GM19397 (cell line): ENCODE measurements around the gene TNFRSF14.

Experiments
- ATAC-seq: cut with Tn5 transposase; IDR thresholded peaks from one replicate; pipeline ENCODE4 v1.9.1; 2021; ENCODE audit warnings: mild to moderate bottlenecking, moderate library complexity; ENCODE audit not compliant: unreplicated experiment

Gene TNFRSF14

DNA sequence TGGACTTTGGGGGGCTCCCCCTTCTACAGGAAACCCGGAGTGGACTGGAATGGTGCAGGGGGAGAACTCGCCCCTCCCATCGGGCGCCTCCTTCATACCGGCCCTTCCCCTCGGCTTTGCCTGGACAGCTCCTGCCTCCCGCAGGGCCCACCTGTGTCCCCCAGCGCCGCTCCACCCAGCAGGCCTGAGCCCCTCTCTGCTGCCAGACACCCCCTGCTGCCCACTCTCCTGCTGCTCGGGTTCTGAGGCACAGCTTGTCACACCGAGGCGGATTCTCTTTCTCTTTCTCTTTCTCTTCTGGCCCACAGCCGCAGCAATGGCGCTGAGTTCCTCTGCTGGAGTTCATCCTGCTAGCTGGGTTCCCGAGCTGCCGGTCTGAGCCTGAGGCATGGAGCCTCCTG lies at the start of gene TNFRSF14:
TNFRSF14 (plus strand) TSS at position 95 of the 401 bp plus-strand sequence; CDS start at position 389, 294 bp downstream.
- peak; percentile 25 for ATAC-seq

DNA sequence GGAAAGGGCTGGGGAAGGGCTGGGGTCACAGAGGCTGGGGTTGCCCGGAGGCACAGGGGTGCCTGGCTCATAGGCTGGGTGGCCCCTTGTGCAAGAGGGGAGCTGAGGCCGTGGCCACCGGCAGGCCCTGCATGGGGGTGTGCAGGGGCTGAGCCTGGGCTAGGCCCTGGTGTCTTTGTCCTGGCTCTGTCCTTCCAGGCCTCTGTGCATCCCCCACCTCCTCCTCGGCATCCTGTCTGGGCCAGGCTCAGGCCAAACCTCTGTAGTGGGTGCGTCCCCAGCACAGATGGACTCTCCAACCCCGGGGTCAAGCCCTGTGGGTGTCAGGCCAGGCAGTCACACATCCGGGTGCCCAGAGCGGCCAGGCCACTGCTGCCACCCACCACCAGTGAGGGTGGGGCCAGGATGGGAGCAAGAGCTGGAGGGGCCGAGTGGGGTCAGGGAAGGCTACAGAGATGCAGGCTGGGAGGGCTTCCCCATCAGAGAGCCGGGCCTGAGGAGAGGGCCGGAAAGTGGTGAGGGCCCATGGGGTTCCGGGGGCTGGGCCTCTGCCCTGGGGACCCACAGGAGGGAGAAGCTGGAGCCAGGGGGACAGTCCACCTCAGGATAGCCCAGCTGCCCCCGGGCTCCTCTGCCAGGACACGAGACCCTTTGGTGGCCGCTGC lies 49.1 kb upstream of the TNFRSF14 start:
- ATAC-seq, result no peak

DNA sequence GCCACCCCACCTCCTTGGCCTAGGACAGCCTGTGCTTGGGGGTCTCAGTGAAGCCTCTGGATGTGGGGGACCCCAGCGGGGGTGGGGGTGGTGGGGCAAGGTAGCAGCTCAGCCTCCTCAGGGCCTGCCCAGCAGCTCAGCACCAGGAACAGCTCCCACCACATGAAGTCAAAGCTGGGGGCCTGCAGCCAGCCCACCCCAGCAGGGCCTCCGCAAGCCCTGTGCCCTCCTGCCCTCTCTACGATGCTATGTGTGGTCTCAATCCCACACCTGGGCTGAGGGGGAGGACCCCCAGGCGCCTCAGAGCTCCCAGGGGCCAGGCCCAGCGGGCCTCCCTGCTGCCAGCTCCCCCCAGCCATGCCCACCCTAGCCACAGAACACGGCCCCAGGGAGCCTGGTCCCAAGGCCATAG lies 48.4 kb upstream of the TNFRSF14 start:
- ATAC-seq, result no peak

DNA sequence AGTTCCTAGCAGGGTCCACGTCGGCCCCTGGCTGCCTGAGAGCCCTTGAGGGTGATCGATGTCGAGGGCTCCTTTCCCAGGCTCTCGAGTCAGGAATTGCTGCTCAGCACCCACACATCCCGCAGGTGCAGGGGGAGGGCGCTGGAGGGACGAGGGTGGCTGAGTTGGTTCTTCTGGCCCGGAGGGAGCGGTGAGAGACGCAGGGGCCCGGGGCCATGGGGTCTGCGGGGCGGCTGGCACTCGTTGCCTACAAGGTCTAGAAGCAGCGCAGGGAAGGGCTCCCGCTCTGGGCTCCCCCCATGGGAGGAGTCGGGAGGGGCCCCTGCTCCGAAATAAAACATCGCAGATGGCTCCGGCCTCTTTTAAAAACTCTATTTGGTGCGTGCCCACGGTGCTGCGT lies 48.0 kb upstream of the TNFRSF14 start:
- ATAC-seq, result no peak

DNA sequence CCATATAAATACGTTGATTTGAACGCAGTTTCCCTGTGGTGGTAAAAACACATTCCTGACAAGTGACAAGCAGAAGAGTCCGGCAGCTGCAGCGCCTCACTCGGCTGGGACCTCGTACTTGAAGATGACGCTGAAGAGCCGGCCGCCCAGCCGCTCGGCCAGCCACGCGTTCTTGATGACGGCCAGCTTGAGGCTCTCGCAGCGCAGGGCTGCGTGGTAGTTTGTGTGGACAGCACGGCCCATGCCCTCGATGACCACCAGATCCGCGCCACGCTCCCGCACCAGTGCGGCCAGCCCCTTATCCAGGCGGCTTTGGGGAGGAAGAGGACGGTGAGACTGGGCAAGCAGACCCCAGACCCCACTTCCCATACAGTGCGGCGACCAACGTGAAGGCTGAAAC lies 47.4 kb upstream of the TNFRSF14 start:
- no peak for ATAC-seq

DNA sequence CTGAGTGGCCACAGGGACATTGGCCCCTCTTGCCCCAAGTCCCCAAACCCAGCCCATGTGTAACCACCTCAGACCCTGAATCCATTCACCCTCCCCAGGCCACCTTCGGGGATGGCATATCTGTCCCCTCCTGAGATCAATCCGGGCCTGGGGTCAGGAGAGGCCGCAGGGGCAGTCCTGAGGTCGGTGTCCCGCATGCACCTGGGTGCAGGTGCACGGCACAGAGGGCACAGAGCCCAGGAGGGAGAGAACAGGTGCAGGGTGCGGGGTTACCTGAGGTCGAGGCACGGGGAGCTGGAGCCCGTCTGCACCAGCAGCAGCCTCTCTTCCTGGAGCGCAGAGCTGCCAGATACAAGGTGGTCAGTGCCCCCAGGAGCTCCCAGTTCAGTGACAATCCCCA lies 46.6 kb upstream of the TNFRSF14 start:
- no peak for ATAC-seq

DNA sequence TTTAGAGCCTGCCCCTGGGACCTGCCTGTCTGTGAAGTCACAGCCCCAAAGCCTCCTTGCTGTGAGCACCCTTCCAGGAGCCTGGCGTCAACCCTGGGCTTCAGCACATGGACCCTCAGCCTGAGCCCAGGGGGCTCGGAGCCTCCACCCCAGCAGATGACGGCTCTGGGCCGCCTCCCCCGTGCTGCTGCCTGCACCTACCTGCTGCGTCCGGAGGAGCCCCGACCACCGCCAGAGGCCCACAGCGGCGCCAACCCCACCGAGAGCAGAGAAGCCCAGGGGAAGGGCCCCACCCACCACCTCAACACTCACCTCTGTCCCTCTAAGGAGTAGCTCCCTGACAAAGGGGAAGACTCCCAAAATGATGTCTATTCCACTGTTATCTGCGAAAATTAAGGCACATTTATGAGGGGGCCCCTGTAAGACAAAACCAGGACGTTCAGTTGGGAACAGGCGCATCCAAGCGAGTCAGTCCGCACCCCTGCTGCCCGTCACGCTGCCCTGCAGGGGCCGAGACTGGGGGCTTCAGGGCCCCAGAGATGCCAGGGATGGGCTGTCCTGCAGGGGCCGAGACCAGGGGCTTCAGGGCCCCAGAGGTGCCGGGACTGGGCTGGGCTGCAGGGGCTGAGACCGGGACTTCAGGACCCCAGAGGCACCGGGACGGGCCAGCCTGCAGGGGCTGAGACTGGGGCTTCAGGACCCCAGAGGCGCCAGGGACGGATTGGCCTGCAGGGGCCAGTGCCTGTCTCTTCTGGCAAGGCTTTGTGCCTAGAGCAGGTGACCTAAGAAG lies 45.6 kb upstream of the TNFRSF14 start:
- no peak for ATAC-seq

DNA sequence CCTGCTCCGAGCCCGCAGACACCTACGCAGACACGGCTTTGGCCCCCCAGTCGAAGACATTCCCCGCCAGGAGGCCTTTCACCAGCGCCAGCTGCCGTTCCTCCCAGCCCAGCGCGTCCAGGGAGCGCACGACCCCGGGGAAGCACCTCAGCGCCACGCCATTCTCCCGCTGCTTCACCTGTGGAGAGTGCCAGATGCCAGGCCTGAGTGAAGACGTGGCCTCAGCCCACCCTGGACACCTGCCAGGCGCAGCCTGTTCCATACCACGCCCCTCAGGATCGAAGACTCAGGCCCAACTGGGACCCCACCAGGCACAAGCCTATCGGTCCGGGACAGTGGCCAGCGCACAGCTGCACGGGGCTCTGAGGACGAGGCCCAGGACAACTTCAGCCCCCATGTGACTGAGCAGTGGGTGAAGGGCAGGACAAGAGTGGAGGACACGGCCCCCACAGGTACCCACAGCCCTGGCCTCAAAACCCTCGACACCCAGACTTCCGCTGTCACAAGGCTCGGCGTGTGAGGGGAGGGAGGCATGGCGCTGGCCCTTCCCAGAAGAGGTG lies 43.2 kb upstream of the TNFRSF14 start:
- ATAC-seq, result no peak

DNA sequence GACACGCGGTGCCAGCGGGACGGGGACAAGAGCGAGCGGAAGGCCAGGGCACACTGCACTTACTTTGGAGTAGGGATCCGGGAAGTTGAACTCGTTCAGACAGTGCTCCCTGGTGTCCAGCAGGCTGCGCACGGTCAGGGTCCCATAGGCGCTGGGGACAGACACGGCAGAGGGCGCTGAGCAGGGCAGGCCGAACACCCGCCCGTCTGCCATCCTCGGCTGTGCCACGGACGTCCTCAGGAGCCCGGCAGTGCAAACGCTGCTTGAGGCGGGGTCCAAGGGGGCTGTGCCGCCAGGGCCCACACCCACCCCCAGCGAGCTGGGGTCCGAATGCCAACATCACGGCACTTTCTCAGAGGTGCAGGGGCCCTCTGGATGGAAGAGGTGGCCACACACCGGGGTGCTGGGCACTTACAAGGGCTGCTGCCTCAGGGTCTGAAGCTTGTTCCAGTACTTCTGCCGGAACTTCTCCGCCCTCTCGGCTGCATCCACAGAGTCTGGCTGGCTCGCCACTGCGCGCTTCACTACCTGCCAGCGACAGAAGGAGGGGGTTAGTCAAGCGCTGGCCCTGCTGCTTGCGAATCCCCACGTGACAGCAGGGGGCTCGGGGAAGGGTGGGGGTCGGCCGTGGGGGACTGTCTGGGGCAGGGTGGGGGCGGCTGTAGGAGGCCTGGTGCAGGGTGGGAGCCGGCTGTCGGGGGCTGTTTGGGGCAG lies 42.1 kb upstream of the TNFRSF14 start:
- ATAC-seq, result no peak

DNA sequence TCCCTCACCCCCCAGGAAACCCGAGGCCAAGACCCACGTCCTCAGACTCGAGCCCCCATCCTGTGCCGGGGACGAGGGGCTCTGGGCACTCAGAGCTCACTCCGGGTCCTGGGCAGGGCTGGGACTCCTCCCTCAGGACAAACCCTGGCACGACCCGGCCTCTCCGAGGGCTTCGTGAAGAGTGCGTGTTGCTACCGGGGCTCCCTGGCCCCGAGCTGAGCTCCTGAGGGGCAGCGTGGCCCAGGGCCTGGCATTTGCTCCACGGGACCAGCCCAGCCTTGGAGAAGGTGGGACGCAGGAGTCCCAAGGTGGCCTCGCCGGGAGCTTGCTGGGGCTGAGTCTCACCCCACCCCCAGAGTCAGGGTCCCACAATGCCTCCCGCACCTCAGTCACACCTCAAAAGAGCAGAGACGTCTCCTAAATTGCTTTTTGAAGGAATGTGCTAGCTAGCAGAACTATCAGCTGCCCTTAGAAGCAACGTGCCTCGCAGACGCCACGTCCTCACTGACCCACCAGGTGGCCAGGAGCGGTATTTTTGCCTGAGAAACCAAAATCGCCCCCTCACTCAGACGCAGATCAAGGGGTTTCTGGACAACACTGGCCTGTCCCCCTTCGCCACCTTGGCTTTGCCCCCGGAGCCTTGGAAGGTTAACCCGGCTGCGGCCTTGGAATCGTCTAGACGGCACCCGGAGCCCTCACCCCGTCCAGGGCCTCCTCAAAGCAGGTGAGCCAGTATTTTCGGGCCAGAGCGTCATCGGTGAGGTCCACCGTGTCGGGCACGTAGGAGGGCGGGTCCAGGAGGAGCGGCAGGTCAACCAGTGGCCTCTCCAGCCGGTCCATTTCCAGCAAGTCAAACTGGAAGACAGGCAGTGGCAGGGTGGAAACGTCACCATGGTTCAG lies 41.1 kb upstream of the TNFRSF14 start:
- ATAC-seq, result no peak

DNA sequence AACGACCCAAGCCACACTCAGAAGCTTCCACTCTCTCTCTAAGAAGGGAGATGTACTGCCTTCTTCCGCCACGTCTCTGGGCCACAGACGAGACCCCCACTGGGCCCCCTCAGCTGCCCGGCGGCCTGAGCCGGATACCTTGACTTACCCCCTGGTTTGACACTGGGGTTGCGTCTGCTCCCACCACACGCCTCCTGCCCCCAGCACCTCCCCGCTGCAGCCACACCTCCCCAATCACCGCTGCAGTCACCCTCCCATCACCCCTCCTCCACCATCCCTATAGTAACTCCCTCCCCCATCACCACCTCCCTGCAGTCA lies 40.4 kb upstream of the TNFRSF14 start:
- ATAC-seq, result no peak

DNA sequence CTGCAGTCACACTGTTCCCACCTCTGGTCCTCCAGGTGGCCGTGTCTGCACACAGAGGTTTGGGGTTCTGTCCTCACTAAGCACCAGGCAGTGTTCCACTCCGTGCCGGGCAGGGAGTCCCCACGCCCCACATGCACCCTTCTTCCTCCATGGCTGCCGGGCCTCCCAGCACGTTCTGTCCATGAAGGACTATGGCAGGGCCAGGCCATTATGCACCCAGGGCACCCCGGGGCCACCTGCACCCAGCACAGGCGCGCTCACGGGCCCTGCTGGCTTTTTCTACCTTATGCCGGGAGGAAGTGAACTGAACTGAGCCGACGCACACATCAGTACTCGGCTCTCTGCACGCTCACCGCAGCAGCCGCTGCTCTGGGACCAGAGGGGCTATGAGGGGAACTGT lies 40.0 kb upstream of the TNFRSF14 start:
- ATAC-seq, result no peak

DNA sequence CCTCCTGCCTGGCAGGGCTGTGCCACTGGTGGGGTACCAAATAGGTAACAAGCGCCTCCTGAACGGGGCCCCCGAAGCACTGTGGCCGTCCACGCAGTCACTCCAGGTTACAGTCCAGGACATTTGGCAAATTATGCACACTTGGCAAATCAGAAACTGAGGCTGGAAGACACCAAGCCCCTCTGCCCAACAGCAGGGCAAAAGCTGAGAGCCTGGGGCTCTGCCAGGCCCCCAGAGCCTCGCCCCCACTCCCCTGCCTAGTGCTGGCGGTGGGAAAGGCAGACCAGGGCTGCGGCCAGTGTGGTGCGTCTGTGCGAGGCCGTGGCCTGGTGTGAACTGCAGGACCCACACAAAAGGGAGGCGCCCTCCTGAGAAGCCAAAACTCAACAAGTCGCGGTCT lies 39.2 kb upstream of the TNFRSF14 start:
- no peak for ATAC-seq

DNA sequence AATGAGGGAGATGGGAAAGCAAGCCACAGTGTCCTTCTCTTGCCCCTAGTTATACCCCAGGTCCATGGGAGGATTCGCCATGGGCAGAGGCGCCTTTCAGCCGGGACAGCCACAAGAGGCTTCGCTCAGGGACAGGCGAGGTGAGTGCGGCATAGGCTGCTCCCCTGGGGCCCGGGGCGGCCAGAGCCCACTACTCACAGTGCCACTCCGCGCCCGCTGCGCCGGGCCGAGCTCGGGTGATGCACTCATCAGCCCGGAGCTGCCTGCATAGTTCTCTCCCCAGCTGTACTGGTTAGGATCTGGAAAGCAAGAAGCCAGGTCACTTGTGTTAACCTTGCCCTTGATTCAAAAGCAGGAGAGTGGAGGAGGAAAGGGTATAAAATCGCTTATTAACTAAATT lies 38.2 kb upstream of the TNFRSF14 start:
- ATAC-seq, result no peak

DNA sequence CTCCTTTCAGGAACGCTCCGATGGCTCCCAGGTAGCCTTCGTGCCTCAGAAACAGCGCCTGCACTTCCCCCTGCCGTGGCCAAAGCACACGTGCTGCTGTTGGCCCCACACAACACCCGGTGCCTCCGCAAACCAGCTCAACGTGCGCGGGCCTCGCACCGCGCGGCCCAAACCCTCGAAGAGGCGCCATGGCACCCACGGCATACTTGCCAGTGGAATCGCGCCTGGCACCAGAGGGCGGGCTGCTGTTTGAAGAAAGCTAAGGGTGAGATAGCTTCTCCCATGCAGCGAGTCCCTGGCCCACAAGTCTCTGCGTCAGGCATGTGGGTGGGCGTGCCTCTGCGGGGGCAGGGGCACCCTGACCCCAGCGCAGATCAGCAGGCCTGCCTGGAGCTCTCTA lies 37.6 kb upstream of the TNFRSF14 start:
- ATAC-seq, result no peak

DNA sequence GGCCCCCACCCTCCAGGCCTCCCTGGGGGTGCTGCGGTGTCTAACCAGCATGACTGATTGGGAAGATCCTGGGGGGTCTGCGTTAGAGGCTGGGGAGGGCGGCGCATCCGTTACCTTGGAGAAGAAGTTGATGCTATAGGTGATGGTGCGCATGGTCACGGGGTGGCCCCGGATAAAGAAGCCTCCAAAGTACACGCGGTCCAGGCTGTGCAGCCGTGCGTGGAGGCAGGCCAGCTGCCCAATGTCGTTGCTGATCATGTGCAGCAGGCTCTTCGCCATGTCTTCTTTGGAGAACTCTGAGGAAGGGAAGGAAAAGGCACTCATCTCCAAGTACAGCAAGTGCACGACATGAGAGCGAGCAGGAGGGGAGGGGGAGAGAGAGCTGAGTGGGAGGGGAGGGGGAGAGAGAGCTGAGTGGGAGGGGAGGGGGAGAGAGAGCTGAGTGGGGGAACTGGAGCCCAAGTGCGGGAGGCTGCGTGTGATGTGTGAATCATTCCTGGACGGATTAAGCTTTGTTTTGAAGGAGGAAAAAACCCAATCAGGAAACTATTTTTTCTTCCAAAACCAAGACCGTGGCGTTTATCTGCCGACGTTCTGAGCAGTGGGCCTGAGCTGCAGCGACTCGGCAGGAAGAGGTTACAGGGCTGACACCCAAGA lies 37.0 kb upstream of the TNFRSF14 start:
- no peak for ATAC-seq

DNA sequence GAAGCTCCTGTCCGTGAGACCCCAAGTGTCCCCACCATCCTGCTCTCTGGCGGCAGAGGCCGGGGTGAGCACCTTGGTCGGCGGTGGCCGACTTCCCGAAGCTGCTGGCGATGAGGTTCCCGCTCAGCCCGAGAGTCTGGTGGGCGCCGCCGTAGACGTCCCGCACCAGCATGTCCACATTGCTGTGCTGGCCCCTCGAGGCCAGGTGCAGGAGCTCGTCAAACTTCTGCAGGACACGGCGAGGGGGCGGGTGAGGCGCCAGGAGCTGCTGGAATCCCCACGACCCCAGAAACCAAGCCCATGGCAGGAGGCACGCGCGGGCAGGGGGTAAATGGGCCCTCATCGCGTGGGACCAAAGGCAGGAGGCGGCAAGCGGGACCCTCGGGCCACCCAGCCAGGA lies 36.4 kb upstream of the TNFRSF14 start:
- no peak for ATAC-seq

DNA sequence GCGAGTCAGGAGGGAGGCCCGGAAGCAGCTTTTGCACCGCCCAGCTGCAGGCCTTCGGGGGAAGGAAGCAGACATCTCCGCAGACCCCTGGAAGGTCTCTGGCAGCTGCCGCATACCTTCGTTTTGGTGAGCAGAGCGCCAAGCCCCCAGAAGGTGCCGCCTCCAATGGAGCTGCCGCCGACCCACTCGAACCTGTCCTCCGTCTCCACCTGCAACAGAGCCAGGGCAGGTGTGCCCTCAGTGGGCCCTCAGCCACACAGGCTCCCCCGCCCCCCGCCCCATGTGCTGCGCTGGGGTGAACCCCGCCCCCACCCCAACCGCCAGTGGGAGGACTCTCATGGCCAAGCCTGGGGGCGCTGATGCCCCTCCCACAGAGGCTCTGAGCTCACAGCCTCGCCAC lies 36.0 kb upstream of the TNFRSF14 start:
- ATAC-seq, result no peak

DNA sequence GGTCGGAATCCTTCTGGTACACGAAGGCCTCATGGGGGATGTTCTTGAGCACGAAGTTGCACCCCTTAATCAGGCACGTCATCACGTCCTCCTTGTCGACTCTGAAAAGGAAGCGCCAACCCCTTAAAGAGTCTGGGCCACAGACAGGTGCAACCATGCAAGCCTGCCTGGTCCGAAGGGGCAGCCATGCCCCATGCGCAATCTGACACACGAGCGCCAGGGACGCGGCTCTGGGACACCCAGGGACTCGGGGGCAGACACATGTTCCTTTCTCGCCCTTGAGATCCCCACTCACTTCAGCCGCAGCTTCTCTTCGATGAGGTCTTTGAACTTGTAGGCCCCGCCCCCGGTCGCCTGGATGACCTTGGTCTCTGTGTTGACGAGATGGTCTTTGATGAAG lies 35.4 kb upstream of the TNFRSF14 start:
- no peak for ATAC-seq

DNA sequence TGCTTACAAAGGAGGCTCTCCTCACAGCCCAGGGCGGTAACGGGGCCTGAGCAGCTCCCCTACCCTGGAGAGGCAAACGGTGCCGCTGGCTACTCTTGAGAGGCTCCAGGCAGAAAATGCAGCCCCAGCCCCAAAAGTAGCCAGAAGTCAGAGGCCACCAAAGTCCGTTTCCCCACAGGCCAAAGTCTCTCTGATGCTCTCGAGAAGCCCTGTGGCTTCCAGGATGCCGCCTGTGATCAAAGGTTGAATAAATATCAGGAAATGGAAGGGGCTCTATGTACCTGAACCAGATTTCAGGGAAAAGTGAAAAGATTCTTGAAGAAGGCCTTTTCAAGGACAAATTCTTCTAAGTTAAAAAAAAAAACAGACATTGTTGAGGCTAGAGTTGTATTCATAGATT lies 33.9 kb upstream of the TNFRSF14 start:
- ATAC-seq, result no peak
